ENCODE data around the gene RTEL1. TPM values are rescaled to one million over a fixed set of nuclear protein-coding genes. Genes with fewer than 3 reads are reported as not detected.

The RTEL1 gene
- polyA plus RNA-seq, 1 of the 3 experiments (the other 2 are of a cell fraction), result 9.9 TPM

GRCh38 chr20:63622096-63622495 lies 36.0 kb upstream of the RTEL1 start:
- ChIA-PET CTCF (interaction anchor here (1.6 kb wide), 1 partner anchor 84 kb away, joined by 3 read pairs; no protein-coding TSS in a partner anchor), POLR2A (no interaction called here)
- Histone ChIP-seq H3K9ac (no peak overlapping the region), H4K20me1 (ENCODE audit: insufficient read depth) (no peaks in the 10 kb centered on the region), H3K27me3 (ENCODE audit: insufficient read depth) (no peaks in the 10 kb centered on the region), H3K79me2 (ENCODE audit: insufficient read depth) (peaks cover 60% of the 10 kb centered on the region), H3K9me2 (no peaks in the 10 kb centered on the region), H3K36me3 (replicated peaks in 1 of 2; ENCODE audit: control insufficient read depth in 1 of 2, insufficient read depth in 2 of 2, low read length in 1 of 2) (peaks cover 0 to 12% of the 10 kb centered on the region in 2 experiments), H2AFZ (ENCODE audit: low read depth) (no peak overlapping the region), H3K27ac (ENCODE audit: low read depth in 2 of 2, low read length in 1 of 2) (no peak overlapping the region), H3K9me3 (no peaks in the 10 kb centered on the region), H3F3A (replicated peaks; ENCODE audit: insufficient read depth) (no peaks in the 10 kb centered on the region), H3K4me1 (ENCODE audit: control insufficient read depth in 1 of 2, insufficient read depth in 2 of 2, low read depth in 1 of 2, low read length in 1 of 2) (peaks cover 0 to 6% of the 10 kb centered on the region in 2 experiments; a peak in 1 of 4 replicates), H3K4me2 (no peak overlapping the region), H3K4me3 (ENCODE audit: low read depth in 2 of 2, low read length in 1 of 2) (no peak overlapping the region)
- TF ChIP-seq CTCF (IDR thresholded peaks at IDR 0.05), result no peak
- TF ChIP-seq EZH2phosphoT487 (IDR thresholded peaks at IDR 0.05; ENCODE audit: borderline replicate concordance, low read depth), result no peak
- TF ChIP-seq MAX (IDR thresholded peaks at IDR 0.05; ENCODE audit: low read depth), result no peak
- TF ChIP-seq ELF1 (IDR thresholded peaks at IDR 0.05), result no peak
- no peak for TF ChIP-seq POLR2AphosphoS5 (IDR thresholded peaks at IDR 0.05; ENCODE audit: low read depth, low read length)
- TF ChIP-seq TCF12 (IDR thresholded peaks at IDR 0.05), result no peak
- no peak for TF ChIP-seq FOSL2 (IDR thresholded peaks at IDR 0.05; ENCODE audit: borderline replicate concordance, low read depth)
- TF ChIP-seq USF1 (IDR thresholded peaks at IDR 0.05; ENCODE audit: borderline replicate concordance, low read depth), result no peak
- TF ChIP-seq TEAD4 (IDR thresholded peaks at IDR 0.05; ENCODE audit: borderline replicate concordance, insufficient read depth), result no peak
- TF ChIP-seq MEF2A (IDR thresholded peaks at IDR 0.05; ENCODE audit: borderline replicate concordance, low read depth), result no peak
- TF ChIP-seq IRF3 (IDR thresholded peaks at IDR 0.05; ENCODE audit: low read depth, low read length), result no peak
- TF ChIP-seq EP300 (IDR thresholded peaks at IDR 0.05; ENCODE audit: borderline replicate concordance in 1 of 2, low read depth in 1 of 2, low read length in 1 of 2), result no peak
- TF ChIP-seq JUND (IDR thresholded peaks at IDR 0.05), result no peak
- no peak for TF ChIP-seq ZBTB33 (IDR thresholded peaks at IDR 0.05; ENCODE audit: borderline replicate concordance, low read depth)
- TF ChIP-seq USF2 (IDR thresholded peaks at IDR 0.05; ENCODE audit: borderline replicate concordance, low read depth, low read length), result no peak
- no peak for TF ChIP-seq NFIC (IDR thresholded peaks at IDR 0.05; ENCODE audit: borderline replicate concordance)
- no peak for TF ChIP-seq PBX3 (IDR thresholded peaks at IDR 0.05)
- no peak for TF ChIP-seq RAD21 (IDR thresholded peaks at IDR 0.05; ENCODE audit: low read length)
- WGBS (ENCODE audit: low lambda C conversion rate), result 99% methylated on average over 4 of the region's 4 CpGs
- DNase-seq, result no peak

Measured in SK-N-SH (cell line).